Peyer's patch (tissue), 4 donors: ENCODE measurements around the gene VGLL3.

Source experiments
- CTCF ChIP-seq, 6 experiments: fragments of 450-650 bp in 4 of 6; fragments of 200-600 bp in 2 of 6; sonication (generic) in 1 of 6; IDR thresholded peaks; one replicate each; pipeline ENCODE4 v1.5.1; 2017 to 2019; ENCODE audit warnings: antibody characterized with exemption in 6 of 6, mild to moderate bottlenecking in 3 of 6, moderate library complexity in 1 of 6
- POLR2A ChIP-seq, 2 donors: fragments of 450-650 bp; IDR thresholded peaks; one replicate each; pipeline ENCODE4 v1.5.1; 2017; ENCODE audit warnings: antibody characterized with exemption in 2 of 2, mild to moderate bottlenecking in 2 of 2, moderate library complexity in 2 of 2

GRCh38 chr3:86985181-86985826, 5.6 kb downstream of the VGLL3 start:
- TF ChIP-seq CTCF (IDR thresholded peaks at IDR 0.05), result no peak
- no peak for TF ChIP-seq POLR2A (IDR thresholded peaks at IDR 0.05)
